WI38 (cell line): ENCODE measurements around the gene C3.

Source experiments
- H3K4me3 ChIP-seq: 2 replicates; pipeline ENCODE4 v1.5.1; 2011; ENCODE audit warnings: low read depth, mild to moderate bottlenecking, control low read depth, low read length
- CTCF ChIP-seq: IDR thresholded peaks from 2 replicates; pipeline ENCODE4 v1.5.1; 2012; ENCODE audit warnings: low read depth, mild to moderate bottlenecking, control low read depth, low read length

Gene C3

DNA sequence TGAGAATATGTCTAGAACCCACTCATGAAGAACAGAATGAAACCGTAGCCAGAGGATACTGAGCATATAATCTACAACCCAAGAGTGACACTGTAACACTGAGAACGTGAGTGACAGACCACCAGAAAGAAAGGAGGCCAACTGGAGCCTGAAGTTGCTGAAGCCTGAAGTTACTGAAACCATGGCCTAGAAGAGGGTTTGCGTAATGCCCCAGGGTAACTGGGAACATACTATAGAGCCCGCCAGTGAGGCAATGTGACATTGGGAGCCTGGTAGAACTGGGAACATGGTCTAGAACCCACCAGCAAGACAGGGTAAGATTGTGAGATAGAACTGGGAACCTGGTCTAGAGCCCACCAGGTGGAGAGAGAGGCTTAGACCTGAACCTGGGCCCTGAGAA is 35.0 kb downstream of the C3 start:
- no peak for TF ChIP-seq CTCF
- no peak overlapping the region for H3K4me3 ChIP-seq

DNA sequence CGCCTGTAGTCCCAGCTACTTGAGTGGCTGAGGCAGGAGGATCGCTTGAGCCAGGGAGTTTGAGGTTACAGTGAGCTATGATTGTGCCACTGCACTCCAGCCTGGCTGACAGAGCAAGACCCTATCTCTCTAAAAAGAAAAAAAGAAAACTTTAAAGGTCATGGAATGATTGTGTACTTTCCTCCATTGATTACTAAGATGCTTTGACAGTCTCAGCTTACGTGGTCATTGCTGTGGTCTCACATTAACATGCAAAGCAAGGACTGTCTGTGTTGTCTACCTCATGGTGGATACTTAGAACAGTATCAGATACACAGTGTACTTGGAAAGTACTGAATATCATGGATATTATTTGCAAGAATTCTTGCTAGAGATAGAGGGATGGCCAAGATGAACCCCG is 36.5 kb downstream of the C3 start:
- TF ChIP-seq CTCF = no peak
- no peak overlapping the region for H3K4me3 ChIP-seq

GRCh38 chr19:6682607-6683128 is 37.8 kb downstream of the C3 start:
- TF ChIP-seq CTCF = no peak
- H3K4me3 ChIP-seq = no peak overlapping the region

- no peak for TF ChIP-seq CTCF
- no peak overlapping the region for H3K4me3 ChIP-seq
Measured at GRCh38 chr19:6680141-6680540, 40.3 kb downstream of the C3 start.

GRCh38 chr19:6679139-6679538 is 41.3 kb downstream of the C3 start:
- TF ChIP-seq CTCF = no peak
- H3K4me3 ChIP-seq = no peak overlapping the region

GRCh38 chr19:6678690-6679109 is 41.8 kb downstream of the C3 start:
- no peak overlapping the region for H3K4me3 ChIP-seq
- TF ChIP-seq CTCF = no peak

DNA sequence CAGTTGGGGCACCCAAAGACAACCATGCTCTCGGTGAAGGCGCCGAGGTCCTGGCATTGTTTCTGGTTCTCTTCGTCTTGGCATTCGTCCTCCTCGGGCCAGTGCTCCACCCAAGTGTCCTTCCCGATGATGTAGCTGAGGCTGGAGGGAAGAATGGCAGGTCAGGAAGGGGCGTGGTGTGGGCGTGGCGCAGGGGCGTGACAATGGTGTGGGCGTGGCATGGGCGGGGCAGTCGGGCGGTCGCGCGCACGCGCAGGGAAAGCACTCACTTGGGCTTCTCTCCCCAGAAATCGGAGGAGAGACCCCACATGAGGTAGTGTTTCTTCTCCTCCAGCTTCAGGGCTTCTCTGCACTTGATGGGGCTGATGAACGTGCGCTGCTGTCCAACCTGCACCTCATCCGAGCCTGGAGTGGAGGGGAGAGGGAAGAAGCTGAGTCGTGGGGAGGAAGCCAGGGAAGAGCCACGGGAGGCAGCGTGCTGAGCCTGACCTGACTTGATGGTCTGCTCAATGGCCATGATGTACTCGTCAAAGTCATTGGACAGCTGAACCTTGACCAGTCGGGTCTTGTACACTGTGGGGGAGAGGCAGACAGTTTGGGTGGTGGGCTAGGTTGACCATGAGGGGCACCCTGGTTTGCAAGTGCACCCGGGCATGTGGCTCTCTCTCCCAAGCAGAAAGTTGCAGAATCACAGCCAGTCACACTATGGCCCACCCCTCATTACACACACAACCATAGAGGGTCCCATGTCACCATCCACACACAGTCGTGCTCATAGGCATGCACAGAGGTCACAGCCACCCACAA is 42.4 kb downstream of the C3 start:
- no peak for TF ChIP-seq CTCF
- no peak overlapping the region for H3K4me3 ChIP-seq
